HEK293 (cell line): ENCODE results near the gene USP44.
A peak's percentile ranks its signal among the peaks of the same experiment; 100 is the strongest.

Source experiments
- ATF2 ChIP-seq: fragments of 450-650 bp; formaldehyde crosslinking; IDR thresholded peaks from 2 replicates; pipeline ENCODE4 v1.5.1; 2016; ENCODE audit warnings: missing biosample characterization, missing genetic modification characterization, low read depth
- EGR2 ChIP-seq: fragments of 450-650 bp; formaldehyde crosslinking; IDR thresholded peaks from 2 replicates; pipeline ENCODE4 v1.5.1; 2016; ENCODE audit warnings: low read depth, missing biosample characterization, missing genetic modification characterization
- GFI1B ChIP-seq: fragments of 450-650 bp; formaldehyde crosslinking; IDR thresholded peaks from 2 replicates; pipeline ENCODE4 v1.5.1; 2016; ENCODE audit warnings: missing biosample characterization, missing genetic modification characterization
- GLI2 ChIP-seq: fragments of 450-650 bp; formaldehyde crosslinking; IDR thresholded peaks from 2 replicates; pipeline ENCODE4; 2017; ENCODE audit warnings: missing biosample characterization, missing genetic modification characterization, low read depth, borderline replicate concordance
- KLF7 ChIP-seq: fragments of 450-650 bp; formaldehyde crosslinking; IDR thresholded peaks from 2 replicates; pipeline ENCODE4 v1.5.1; 2016; ENCODE audit warnings: missing biosample characterization, missing genetic modification characterization, borderline replicate concordance
- REPIN1 ChIP-seq: fragments of 450-650 bp; formaldehyde crosslinking; IDR thresholded peaks from 2 replicates; pipeline ENCODE4 v1.5.1; 2017; ENCODE audit warnings: missing biosample characterization, missing genetic modification characterization, low read depth
- TCF7L2 ChIP-seq: IDR thresholded peaks from 2 replicates; pipeline ENCODE4 v1.6.1; 2011; ENCODE audit warnings: low read depth, mild to moderate bottlenecking, inconsistent platforms, low read length, moderate library complexity, borderline replicate concordance
- ZBTB10 ChIP-seq: fragments of 450-650 bp; formaldehyde crosslinking; IDR thresholded peaks from 2 replicates; pipeline ENCODE4 v1.5.1; 2016; ENCODE audit warnings: missing biosample characterization, missing genetic modification characterization
- ZBTB6 ChIP-seq: fragments of 450-650 bp; formaldehyde crosslinking; IDR thresholded peaks from 2 replicates; pipeline ENCODE4 v1.5.1; 2017; ENCODE audit warnings: missing biosample characterization, missing genetic modification characterization
- ZEB2 ChIP-seq: fragments of 450-650 bp; formaldehyde crosslinking; IDR thresholded peaks from 2 replicates; pipeline ENCODE4 v1.5.1; 2016; ENCODE audit warnings: missing biosample characterization, missing genetic modification characterization
- ZFHX2 ChIP-seq: fragments of 450-650 bp; formaldehyde crosslinking; conservative IDR thresholded peaks from 2 replicates; pipeline ENCODE4 v1.5.1; 2016; ENCODE audit warnings: missing biosample characterization, missing genetic modification characterization
- ZFP69B ChIP-seq: fragments of 450-650 bp; formaldehyde crosslinking; IDR thresholded peaks from 2 replicates; pipeline ENCODE4 v1.5.1; 2016; ENCODE audit warnings: missing biosample characterization, missing genetic modification characterization
- ZNF169 ChIP-seq: fragments of 450-650 bp; formaldehyde crosslinking; IDR thresholded peaks from 2 replicates; pipeline ENCODE4 v1.5.1; 2016; ENCODE audit warnings: missing biosample characterization, missing genetic modification characterization
- ZNF223 ChIP-seq: fragments of 450-650 bp; formaldehyde crosslinking; IDR thresholded peaks from 2 replicates; pipeline ENCODE4 v1.5.1; 2016; ENCODE audit warnings: missing biosample characterization, missing genetic modification characterization
- ZNF266 ChIP-seq: fragments of 450-650 bp; formaldehyde crosslinking; IDR thresholded peaks from 2 replicates; pipeline ENCODE4 v1.5.1; 2016; ENCODE audit warnings: missing biosample characterization, missing genetic modification characterization, low read depth
- ZNF280C ChIP-seq: fragments of 450-650 bp; formaldehyde crosslinking; IDR thresholded peaks from 2 replicates; pipeline ENCODE4 v1.5.1; 2016; ENCODE audit warnings: missing biosample characterization, missing genetic modification characterization
- ZNF335 ChIP-seq: fragments of 450-650 bp; formaldehyde crosslinking; conservative IDR thresholded peaks from 2 replicates; pipeline ENCODE4 v1.5.1; 2016; ENCODE audit warnings: missing biosample characterization, missing genetic modification characterization
- ZNF350 ChIP-seq: fragments of 450-650 bp; formaldehyde crosslinking; IDR thresholded peaks from 2 replicates; pipeline ENCODE4 v1.5.0; 2017; ENCODE audit warnings: missing biosample characterization, mild to moderate bottlenecking, missing genetic modification characterization
- ZNF37A ChIP-seq: fragments of 450-650 bp; IDR thresholded peaks from 2 replicates; pipeline ENCODE4 v1.5.1; 2018; ENCODE audit warnings: missing biosample characterization, missing genetic modification characterization
- ZNF404 ChIP-seq: fragments of 450-650 bp; formaldehyde crosslinking; IDR thresholded peaks from 2 replicates; pipeline ENCODE4 v1.5.1; 2017; ENCODE audit warnings: missing biosample characterization, missing genetic modification characterization
- ZNF423 ChIP-seq: fragments of 450-650 bp; formaldehyde crosslinking; IDR thresholded peaks from 2 replicates; pipeline ENCODE4 v1.5.1; 2016; ENCODE audit warnings: missing biosample characterization, missing genetic modification characterization
- ZNF501 ChIP-seq: fragments of 450-650 bp; formaldehyde crosslinking; IDR thresholded peaks from 2 replicates; pipeline ENCODE4 v1.5.1; 2016; ENCODE audit warnings: missing biosample characterization, missing genetic modification characterization
- ZNF521 ChIP-seq: fragments of 450-650 bp; formaldehyde crosslinking; IDR thresholded peaks from 2 replicates; pipeline ENCODE4 v1.5.1; 2017; ENCODE audit warnings: missing biosample characterization, mild to moderate bottlenecking, missing genetic modification characterization
- ZNF549 ChIP-seq: fragments of 450-650 bp; IDR thresholded peaks from 2 replicates; pipeline ENCODE4 v1.5.1; 2018; ENCODE audit warnings: missing biosample characterization, missing genetic modification characterization, mild to moderate bottlenecking, inconsistent platforms, moderate library complexity
- ZNF580 ChIP-seq: fragments of 450-650 bp; formaldehyde crosslinking; IDR thresholded peaks from 2 replicates; pipeline ENCODE4 v1.5.1; 2016; ENCODE audit warnings: missing biosample characterization, missing genetic modification characterization
- ZNF677 ChIP-seq: fragments of 450-650 bp; IDR thresholded peaks from 2 replicates; pipeline ENCODE4 v1.5.0; 2018; ENCODE audit warnings: missing biosample characterization, mild to moderate bottlenecking, missing genetic modification characterization, moderate library complexity
- ZNF785 ChIP-seq: fragments of 450-650 bp; formaldehyde crosslinking; IDR thresholded peaks from 2 replicates; pipeline ENCODE4 v1.5.1; 2016; ENCODE audit warnings: missing biosample characterization, missing genetic modification characterization
- ZNF843 ChIP-seq: fragments of 450-650 bp; formaldehyde crosslinking; IDR thresholded peaks from 2 replicates; pipeline ENCODE4 v1.5.1; 2016; ENCODE audit warnings: missing biosample characterization, missing genetic modification characterization
- ZSCAN16 ChIP-seq: fragments of 450-650 bp; formaldehyde crosslinking; IDR thresholded peaks from 2 replicates; pipeline ENCODE4 v1.5.1; 2016; ENCODE audit warnings: missing biosample characterization, missing genetic modification characterization
- ZSCAN18 ChIP-seq: fragments of 450-650 bp; formaldehyde crosslinking; IDR thresholded peaks from 2 replicates; pipeline ENCODE4 v1.5.1; 2016; ENCODE audit warnings: missing biosample characterization, missing genetic modification characterization

Gene USP44

GRCh38 chr12:95473231-95473883 is 77.9 kb downstream of the USP44 start (continued):
- TF ChIP-seq ZNF266 (tag by site-specific recombination) (no peak), EGR2 (tag by site-specific recombination) (no peak), KLF7 (tag by site-specific recombination) (no peak), ZSCAN18 (no peak), ZNF280C (tag by site-specific recombination) (no peak), REPIN1 (no peak), ZNF580 (tag by site-specific recombination) (no peak), ATF2 (tag by site-specific recombination) (no peak), ZNF785 (no peak), ZNF501 (tag by site-specific recombination) (no peak), ZSCAN16 (peak; percentile 66), ZNF335 (tag by site-specific recombination) (peak; percentile 88), ZEB2 (0 out of 2 replicates have a peak, but pooled peaks have one; percentile 41), ZNF350 (tag by site-specific recombination) (no peak), ZNF549 (no peak), ZFP69B (tag by site-specific recombination) (no peak), GLI2 (tag by site-specific recombination) (no peak), ZNF843 (tag by site-specific recombination) (no peak), ZNF677 (no peak), TCF7L2 (no peak), ZFHX2 (tag by site-specific recombination) (no peak), ZNF223 (tag by site-specific recombination) (0 out of 2 replicates have a peak, but pooled peaks have one; percentile 16), GFI1B (tag by site-specific recombination) (no peak), ZNF521 (tag by site-specific recombination) (no peak), ZNF404 (tag by site-specific recombination) (no peak), ZBTB6 (tag by site-specific recombination) (0 out of 2 replicates have a peak, but pooled peaks have one; percentile 20), ZNF37A (no peak), ZBTB10 (tag by site-specific recombination) (no peak), ZNF423 (tag by site-specific recombination) (no peak), ZNF169 (tag by site-specific recombination) (no peak)
